Lower leg skin (tissue), 4 donors: Measurements from ENCODE around the gene ADAD1. TPM values are rescaled to one million over a fixed set of nuclear protein-coding genes. Genes with fewer than 3 reads are reported as not detected.

Source experiments
- DNase-seq, 2 donors: peaks; one replicate each; pipeline ENCODE4 v3.0.0-alpha.2; 2019; ENCODE audit warnings: low spot score in 2 of 2
- H3K4me3 ChIP-seq: fragments of 200-600 bp; sonication (generic); 2 replicates; pipeline ENCODE4 v1.5.1; 2017; ENCODE audit warnings: mild to moderate bottlenecking, low read depth; ENCODE audit not compliant: poor library complexity, severe bottlenecking
- POLR2A ChIP-seq, 2 donors: fragments of 450-650 bp; IDR thresholded peaks; one replicate each; pipeline ENCODE4 v1.6.1; 2016 to 2017; ENCODE audit warnings: antibody characterized with exemption in 2 of 2, mild to moderate bottlenecking in 1 of 2, moderate library complexity in 1 of 2
- WGBS, 2 donors: methylation state at CpG; one replicate each; pipeline ENCODE4 v1.1.5; 2018; 5-methylcytosine and 5-hydroxymethylcytosine counted together
- intact Hi-C: fragments of 100-400 bp; cut with DNase I; formaldehyde crosslinking; loops from one replicate; pipeline ENCODE4 v1.15.0; 2023; ENCODE audit warnings: low total_unique reads
- total RNA-seq, 4 donors: library from RNA; depleted of rRNA; stranded (reverse); fragments of >200 nt; gene quantifications; one replicate each; pipeline ENCODE4 v1.1.0, GENCODE V29; 2016
- TF ChIP-seq, protein P1 (sequence below), 3 donors: fragments of 450-650 bp; IDR thresholded peaks; one replicate each; pipeline ENCODE4 v1.5.1; 2016; ENCODE audit warnings: antibody characterized with exemption in 3 of 3, mild to moderate bottlenecking in 3 of 3, moderate library complexity in 2 of 3

The ADAD1 gene
- total RNA-seq = not detected

DNA sequence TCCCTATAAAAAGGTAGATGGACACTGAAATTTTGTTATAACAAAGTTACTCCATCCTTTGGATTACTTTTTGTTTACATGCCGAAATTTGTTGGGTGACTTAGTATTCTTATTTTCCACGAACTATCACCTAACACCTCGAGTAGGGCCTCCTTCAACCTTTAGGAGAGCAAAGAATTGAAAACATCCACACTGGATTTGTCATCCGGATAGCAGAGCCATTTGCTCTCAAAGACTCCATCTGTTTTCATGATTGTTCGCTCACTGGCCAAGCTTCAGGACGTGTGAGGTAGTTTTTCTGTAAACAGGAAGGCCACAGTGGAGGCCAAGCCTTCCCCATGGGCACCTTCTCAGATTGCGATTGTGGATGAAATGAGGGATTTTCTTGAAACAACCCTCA is at the start of gene ADAD1:
Gene ADAD1, plus strand, starts transcription at position 301 of the 400 bp plus-strand sequence. CDS start 1,059 bp downstream, outside the sequence.
- intact Hi-C loops = no loop called here
- TF ChIP-seq, protein P1, sequence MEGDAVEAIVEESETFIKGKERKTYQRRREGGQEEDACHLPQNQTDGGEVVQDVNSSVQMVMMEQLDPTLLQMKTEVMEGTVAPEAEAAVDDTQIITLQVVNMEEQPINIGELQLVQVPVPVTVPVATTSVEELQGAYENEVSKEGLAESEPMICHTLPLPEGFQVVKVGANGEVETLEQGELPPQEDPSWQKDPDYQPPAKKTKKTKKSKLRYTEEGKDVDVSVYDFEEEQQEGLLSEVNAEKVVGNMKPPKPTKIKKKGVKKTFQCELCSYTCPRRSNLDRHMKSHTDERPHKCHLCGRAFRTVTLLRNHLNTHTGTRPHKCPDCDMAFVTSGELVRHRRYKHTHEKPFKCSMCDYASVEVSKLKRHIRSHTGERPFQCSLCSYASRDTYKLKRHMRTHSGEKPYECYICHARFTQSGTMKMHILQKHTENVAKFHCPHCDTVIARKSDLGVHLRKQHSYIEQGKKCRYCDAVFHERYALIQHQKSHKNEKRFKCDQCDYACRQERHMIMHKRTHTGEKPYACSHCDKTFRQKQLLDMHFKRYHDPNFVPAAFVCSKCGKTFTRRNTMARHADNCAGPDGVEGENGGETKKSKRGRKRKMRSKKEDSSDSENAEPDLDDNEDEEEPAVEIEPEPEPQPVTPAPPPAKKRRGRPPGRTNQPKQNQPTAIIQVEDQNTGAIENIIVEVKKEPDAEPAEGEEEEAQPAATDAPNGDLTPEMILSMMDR (IDR thresholded peaks at IDR 0.05) = no peak
- TF ChIP-seq POLR2A (IDR thresholded peaks at IDR 0.05) = no peak
- WGBS, 2 donors = 88 to 90% methylated on average over 7 of the region's 7 CpGs

DNA sequence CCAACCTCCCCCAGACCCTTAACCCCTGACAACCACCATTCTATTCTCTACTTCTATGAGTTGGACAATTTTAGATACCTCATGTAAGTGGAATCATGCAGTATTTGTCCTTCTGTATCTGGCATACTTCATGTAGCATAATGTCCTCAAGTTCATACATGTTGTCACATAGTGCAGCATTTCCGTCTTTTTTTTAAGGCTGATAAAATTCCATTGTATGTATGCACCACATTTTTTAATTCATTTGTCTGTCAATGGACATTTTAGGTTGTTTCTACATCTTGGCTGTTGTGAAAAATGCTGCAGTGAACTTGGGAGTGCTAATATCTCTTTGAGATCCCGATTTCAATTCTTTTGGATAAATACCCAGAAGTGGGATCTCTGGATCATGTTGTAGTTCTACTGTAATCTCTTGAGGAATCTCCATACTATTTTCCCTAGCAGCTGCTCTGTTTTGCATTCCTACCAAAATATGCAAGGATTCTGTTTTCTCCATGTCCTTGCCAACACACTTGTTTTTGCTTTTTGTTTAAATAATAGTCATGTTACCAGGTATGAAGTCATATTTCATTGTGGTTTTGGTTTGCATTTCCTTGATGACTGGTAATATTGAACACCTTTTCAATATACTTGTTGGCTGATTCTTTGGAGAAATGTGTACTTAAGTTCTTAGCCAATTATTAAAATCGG is 48.8 kb upstream of the ADAD1 start:
- intact Hi-C loops = no loop called here
- H3K4me3 ChIP-seq = no peak overlapping the region
- DNase-seq = no peak
- no peak for TF ChIP-seq POLR2A (IDR thresholded peaks at IDR 0.05)
- TF ChIP-seq, protein P1 (IDR thresholded peaks at IDR 0.05) = no peak
- 64 to 65% methylated on average over 3 of the region's 3 CpGs for WGBS, 2 donors

More for the DNA sequence above, at the start of gene ADAD1:
- no peak for DNase-seq
- no peak within 1 kb of the TSS for H3K4me3 ChIP-seq

DNA sequence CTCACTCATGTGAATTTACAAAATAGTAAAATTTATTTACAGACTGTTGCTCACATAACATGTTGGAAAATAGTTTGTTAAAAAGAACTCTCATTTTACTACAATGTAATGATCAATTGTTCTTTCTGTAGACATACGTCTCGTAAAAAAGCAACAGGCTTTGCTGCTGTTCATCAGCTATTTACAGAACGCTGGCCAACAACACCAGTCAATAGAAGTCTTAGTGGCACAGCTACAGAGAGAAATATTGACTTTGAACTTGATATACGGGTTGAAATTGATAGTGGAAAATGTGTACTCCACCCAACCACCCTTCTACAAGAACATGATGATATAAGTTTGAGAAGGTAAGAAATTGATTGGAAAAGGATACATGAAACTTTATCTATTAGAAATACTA is 47.6 kb upstream of the ADAD1 start:
- no peak for TF ChIP-seq POLR2A (IDR thresholded peaks at IDR 0.05)
- TF ChIP-seq, protein P1 (IDR thresholded peaks at IDR 0.05) = no peak
- H3K4me3 ChIP-seq = no peak overlapping the region
- no peak for DNase-seq
- WGBS, 2 donors = 84 to 91% methylated on average over 4 of the region's 4 CpGs
- intact Hi-C loops = no loop called here

DNA sequence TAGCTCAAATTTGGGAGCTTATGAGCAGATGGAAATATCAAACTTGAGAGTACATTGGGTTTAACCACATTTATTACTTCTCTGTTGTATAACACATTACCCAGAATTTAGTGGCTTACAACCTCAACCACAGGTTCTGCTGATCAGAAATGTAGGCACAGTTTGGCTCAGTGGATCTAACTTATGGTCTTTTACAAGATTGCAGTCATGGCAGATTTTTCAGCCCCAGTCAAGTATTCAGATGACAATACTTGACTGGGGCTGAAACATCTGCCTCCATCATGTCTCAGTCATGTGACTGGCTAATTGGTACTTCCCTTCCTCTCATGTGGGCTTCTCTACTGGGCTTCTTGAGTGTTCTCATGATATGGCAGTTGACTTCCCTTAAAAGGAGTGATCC is 44.0 kb upstream of the ADAD1 start:
- TF ChIP-seq, protein P1 (IDR thresholded peaks at IDR 0.05) = no peak
- no peak for TF ChIP-seq POLR2A (IDR thresholded peaks at IDR 0.05)
- intact Hi-C loops = no loop called here

DNA sequence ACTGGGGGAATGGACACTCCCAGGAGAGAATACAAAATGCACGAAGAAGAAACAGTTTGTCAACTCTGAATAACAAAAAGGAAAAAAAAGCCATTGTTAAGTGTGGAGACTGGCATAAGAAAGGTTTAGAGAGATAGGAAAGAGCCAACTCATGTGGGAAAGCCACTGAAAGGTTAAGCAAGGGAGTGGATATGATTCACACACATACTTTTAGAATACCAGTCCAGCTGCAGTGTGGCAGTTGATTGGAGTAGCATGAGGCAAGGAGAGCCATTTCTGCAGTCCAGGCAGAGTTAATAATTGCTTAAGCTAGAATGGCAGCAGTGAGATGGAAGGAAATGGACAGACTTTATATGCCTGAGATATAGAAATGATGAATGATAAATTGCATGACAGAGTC is 36.9 kb upstream of the ADAD1 start:
- intact Hi-C loops = no loop called here
- no peak for DNase-seq
- no peak overlapping the region for H3K4me3 ChIP-seq
- TF ChIP-seq, protein P1 (IDR thresholded peaks at IDR 0.05) = no peak
- TF ChIP-seq POLR2A (IDR thresholded peaks at IDR 0.05) = no peak
- 92 to 96% methylated on average over 1 of the region's 1 CpG for WGBS, 2 donors

More for the DNA sequence above, 44.0 kb upstream of the ADAD1 start:
- DNase-seq = no peak
- no peak overlapping the region for H3K4me3 ChIP-seq

DNA sequence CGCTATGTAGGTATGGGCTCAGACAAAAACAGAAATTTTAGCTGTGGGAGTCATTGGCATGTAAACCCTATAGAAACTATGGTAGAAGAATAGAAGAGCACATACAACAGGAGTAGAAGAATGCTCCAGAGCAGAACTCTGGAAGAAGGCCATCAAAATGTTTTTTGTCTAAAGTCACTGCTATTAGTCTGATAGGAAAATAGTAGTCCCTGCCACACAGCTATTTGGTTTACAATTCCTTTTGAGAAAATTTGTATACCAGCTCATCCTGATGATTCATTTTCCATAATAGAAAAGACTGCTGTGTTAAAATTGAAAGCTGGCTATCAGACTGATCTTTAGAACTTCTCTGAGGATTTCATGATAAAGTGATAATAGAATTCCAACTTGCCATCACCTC is 32.8 kb upstream of the ADAD1 start:
- no peak overlapping the region for H3K4me3 ChIP-seq
- 97 to 100% methylated on average over 1 of the region's 1 CpG for WGBS, 2 donors

More for the DNA sequence above, 32.8 kb upstream of the ADAD1 start:
- TF ChIP-seq, protein P1 (IDR thresholded peaks at IDR 0.05) = no peak
- TF ChIP-seq POLR2A (IDR thresholded peaks at IDR 0.05) = no peak
- no peak for DNase-seq
- intact Hi-C loops = no loop called here
